Stimulated activated CD8-positive, alpha-beta memory T cell treated with anti-CD3 and anti-CD28 coated beads, Interleukin-4, amount 100 ng/mL, for 24 hours (primary cell): ENCODE data around the gene TRABD2A.
"Not testable (repeated sequence)": the region's sequence is repeated elsewhere in the genome, so short reads cannot be mapped to it uniquely, and the experiment has no call there.

Experiments used
- DNase-seq: peaks from one replicate; pipeline ENCODE4 v3.0.0-alpha.2; 2020; ENCODE audit warnings: low read depth

The TRABD2A gene, protein sequence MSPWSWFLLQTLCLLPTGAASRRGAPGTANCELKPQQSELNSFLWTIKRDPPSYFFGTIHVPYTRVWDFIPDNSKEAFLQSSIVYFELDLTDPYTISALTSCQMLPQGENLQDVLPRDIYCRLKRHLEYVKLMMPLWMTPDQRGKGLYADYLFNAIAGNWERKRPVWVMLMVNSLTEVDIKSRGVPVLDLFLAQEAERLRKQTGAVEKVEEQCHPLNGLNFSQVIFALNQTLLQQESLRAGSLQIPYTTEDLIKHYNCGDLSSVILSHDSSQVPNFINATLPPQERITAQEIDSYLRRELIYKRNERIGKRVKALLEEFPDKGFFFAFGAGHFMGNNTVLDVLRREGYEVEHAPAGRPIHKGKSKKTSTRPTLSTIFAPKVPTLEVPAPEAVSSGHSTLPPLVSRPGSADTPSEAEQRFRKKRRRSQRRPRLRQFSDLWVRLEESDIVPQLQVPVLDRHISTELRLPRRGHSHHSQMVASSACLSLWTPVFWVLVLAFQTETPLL

GRCh38 chr2:84880645-84881521 lies at the start of gene TRABD2A:
TRABD2A (minus strand) TSS chr2:84881084; CDS start chr2:84881039, 45 bp downstream.
- peak; percentile 57 for DNase-seq

- DNase-seq = no peak
Measured at GRCh38 chr2:84927275-84927627, 46.4 kb upstream of the TRABD2A start.

- DNase-seq = peak; percentile 96
Measured at GRCh38 chr2:84925724-84926376, 45.0 kb upstream of the TRABD2A start.

DNA sequence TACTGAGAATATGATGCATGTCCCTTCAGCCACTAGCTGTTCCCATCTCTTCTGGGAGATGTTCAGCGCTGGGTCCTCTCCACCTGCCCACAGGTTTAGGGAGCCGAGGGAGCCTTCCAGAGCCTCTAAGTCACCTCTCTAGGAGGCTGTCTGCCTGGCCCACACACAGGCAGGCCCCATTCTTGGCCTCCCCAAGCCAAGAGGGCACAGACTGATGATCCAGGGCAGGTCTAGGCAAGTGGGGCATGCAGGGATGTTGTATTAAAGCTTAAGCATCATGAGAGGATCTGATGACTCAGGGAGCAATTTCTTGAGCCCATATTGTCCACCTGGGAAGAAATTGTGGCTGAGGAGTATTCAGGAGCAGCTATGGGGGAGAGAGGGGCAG lies 44.4 kb upstream of the TRABD2A start:
- DNase-seq = no peak

DNA sequence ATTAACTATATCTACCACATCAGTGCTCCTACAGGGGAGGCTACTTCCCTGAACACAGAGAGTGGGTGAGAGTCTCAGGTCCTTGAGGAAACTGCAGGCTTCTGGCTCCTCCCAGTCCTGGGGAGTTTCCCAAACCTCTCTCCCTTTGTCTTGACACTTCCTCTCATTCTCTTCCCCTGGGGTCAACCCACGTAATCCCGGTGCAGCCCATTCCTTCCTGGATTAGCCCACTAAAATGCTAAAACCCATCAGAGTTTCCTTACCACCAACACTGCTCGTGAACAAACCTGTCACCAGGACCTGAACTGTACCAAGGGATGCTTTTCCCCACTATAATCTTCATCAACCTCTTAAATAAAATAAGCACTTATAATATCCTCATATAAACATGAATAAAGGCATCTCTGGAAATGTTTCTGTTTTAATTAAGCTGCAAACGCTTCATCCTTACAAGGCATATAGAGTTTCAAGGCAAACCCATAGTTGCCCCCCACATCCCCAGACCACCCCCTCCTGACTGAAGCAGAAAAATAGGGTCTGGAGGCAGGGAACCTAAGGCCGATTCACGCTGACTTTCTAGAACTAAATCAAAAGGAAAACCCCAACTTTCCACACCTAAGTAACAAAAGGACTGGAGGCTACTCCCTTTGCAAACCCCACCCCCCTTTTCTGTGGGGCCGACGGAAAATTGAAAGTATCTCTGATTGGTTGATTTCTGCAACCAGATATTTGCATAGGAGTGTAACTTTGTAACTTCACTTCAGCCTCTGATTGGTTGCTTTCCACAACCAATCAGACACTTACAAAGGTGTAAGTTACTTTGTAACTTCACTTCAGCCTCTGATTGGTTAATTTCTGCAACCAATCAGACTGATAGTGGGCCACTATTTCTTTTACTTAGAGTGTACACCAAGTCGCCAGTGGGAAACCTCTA lies 43.6 kb upstream of the TRABD2A start:
- no peak for DNase-seq

GRCh38 chr2:84923009-84923408 lies 42.1 kb upstream of the TRABD2A start:
- no peak for DNase-seq

- DNase-seq = no peak
Measured at GRCh38 chr2:84919885-84920580, 39.1 kb upstream of the TRABD2A start.

DNA sequence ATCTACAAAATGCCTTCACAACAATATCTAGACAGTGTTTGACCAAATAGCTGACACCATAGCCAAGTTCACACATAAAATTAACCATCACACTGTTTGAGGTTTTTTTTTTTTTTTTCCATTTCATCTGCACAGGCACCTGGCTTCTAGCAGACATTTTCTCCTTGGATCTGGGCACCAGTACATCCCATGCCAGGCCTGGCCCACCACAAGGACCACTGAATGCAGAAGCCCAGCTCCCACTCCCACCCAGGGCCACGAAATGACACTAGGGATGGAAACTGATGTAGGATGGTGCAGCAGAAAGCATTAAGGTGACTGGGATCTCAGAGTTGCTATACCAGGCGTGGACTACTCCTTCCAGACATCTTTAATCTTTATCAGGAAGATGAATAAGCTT lies 37.5 kb upstream of the TRABD2A start:
- no peak for DNase-seq

DNA sequence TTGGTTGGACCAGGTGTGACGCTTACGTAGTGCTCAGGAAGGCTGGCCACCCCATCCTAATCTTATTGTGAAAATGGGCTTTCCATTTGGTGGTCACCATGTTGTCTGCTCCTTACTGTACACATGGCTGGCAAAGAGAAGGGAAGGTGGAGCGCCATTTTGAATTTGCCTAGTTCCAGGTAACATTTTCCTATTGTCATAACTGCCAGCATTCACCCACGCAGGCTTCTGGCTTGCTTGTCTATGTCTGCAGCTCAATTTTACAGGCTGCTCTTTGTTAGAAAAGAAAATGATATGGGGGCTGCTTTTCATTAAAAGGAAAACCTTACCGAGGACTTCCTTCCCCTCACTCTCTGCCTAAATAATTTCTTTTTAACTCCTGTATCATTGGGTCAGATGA lies 36.9 kb upstream of the TRABD2A start:
- DNase-seq = not testable (repeated sequence)

DNA sequence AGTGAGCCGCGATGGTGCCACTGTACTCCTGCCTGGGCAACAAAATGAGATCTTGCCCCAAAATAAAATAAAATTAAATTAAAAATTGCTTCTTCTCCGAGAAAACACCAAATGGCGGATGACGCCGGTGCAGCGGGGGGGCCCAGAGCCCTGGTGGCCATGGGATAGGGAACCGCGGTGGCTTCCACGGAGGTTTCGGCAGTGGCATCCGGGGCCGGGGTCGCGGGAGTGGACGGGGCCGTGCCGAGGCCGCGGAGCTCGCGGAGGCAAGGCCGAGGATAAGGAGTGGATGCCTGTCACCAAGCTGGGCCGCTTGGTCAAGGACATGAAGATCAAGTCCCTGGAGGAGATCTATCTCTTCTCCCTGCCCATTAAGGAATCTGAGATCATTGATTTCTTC lies 34.8 kb upstream of the TRABD2A start:
- DNase-seq = not testable (repeated sequence)

DNA sequence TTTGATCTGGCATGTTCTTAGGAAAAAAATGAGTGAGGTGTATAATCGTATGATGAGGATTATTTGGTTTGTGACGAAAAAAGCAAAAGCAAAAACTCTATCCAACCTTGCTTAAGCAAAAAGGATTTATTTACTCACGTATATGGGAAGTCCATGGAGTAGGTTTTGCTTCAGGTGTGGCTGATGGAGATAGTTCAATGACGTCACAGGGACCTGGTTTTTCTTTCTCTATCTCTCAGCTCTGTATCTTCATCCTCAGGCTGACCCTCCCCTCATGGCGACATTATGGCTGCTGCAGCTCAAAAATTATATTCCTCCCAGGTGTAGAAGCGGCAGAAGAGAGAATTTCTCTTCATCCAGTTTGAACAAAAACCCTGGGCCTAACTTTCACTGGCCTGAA lies 33.5 kb upstream of the TRABD2A start:
- DNase-seq = no peak

GRCh38 chr2:84912984-84913383 lies 32.1 kb upstream of the TRABD2A start:
- DNase-seq = no peak

- no peak for DNase-seq
Measured at GRCh38 chr2:84911135-84911678, 30.3 kb upstream of the TRABD2A start.

- DNase-seq = no peak
Measured at GRCh38 chr2:84908948-84909713, 28.2 kb upstream of the TRABD2A start.

GRCh38 chr2:84906900-84907714 lies 26.2 kb upstream of the TRABD2A start:
- no peak for DNase-seq

DNA sequence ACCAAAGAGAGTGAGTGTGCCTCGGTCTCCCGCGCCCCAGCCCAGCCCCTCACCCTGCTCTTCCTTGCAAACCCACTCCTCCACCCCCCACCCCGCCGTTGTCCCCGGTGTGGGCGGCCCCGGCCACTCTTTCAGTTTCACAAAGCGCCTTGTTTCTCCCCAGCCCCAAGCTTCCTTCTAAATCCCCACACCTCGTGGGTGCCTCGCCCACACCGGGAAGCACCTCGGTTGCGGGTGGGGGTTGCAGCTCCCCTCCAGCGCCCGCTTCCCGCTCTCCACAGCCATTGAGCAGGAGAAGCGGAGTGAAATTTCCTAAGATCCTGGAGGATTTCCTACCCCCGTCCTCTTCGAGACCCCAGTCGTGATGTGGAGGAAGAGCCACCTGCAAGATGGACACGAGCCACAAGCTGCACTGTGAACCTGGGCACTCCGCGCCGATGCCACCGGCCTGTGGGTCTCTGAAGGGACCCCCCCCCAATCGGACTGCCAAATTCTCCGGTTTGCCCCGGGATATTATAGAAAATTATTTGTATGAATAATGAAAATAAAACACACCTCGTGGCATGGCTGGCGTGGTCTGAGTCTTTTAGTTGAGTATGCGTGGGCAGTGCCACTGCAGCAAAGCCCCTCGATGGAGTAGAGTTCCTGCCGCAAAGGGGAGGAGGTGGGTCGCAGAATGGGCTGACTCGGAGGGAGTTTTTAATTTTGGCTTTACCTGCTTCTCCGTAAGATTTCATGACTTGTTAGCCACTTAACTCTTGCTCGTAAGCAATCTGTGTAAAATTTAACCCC lies 25.4 kb upstream of the TRABD2A start:
- peak; percentile 54 for DNase-seq

DNA sequence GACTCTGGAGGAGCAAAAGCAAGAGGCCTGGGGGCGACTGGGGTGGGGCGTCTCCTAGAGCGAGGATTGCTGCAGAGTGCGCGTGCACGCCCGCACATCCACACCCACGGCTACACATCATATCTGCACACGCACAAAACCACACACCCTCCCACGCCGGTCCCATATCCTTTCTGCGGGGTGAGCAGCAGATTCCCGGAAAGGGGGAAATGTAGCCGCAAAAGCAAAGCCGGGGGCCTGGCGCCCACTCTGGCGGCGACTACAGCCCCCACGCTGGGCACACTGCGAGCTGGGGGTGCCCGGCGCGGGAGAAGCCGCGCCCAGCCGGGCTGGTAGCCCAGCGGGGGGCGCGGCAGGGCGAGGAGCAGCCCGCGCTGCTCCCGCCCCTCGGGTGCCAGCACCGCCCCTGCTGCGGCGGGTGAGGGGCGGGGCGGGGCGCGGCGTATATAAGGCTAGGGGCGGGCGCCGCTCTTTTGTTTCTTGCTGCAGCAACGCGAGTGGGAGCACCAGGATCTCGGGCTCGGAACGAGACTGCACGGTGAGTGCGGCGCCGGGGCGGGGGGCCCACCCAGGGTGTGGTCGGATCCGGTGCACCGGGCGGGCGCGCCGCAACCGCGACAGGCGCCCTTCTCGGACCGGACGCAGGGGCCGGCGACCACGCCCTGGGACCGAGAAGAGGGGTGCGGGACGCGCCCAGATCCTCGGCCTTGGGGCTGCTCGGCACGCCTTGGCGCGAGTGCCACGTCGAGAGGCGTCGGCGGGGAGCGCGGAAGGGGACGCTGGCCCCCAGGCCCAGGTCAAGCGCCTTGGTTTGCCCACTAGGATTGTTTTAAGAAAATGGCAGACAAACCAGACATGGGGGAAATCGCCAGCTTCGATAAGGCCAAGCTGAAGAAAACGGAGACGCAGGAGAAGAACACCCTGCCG lies 24.6 kb upstream of the TRABD2A start, which contains the start of gene TMSB10:
Gene TMSB10, plus strand, starts transcription at position 476 of the 927 bp plus-strand sequence.
- peak; percentile 74 for DNase-seq
